Measurements from ENCODE around the gene ZFC3H1. TPM values are rescaled to one million over a fixed set of nuclear protein-coding genes. Genes with fewer than 3 reads are reported as not detected.
A peak's percentile ranks its signal among the peaks of the same experiment; 100 is the strongest.
"Not testable (repeated sequence)": the region's sequence is repeated elsewhere in the genome, so short reads cannot be mapped to it uniquely, and the experiment has no call there.

Gene ZFC3H1
- total RNA-seq, result 13.4 TPM

- ATAC-seq (peak; percentile 87), DNase-seq (ENCODE audit: low spot score) (peak; percentile 96)
Observed at GRCh38 chr12:71663561-71664410, at the start of gene ZFC3H1, which contains the start of gene THAP2. Gene ZFC3H1 (minus strand): TSS chr12:71663848. CDS start chr12:71663610, 238 bp downstream. Gene THAP2 (plus strand): TSS chr12:71664301. CDS start chr12:71664510, 209 bp downstream.

DNA sequence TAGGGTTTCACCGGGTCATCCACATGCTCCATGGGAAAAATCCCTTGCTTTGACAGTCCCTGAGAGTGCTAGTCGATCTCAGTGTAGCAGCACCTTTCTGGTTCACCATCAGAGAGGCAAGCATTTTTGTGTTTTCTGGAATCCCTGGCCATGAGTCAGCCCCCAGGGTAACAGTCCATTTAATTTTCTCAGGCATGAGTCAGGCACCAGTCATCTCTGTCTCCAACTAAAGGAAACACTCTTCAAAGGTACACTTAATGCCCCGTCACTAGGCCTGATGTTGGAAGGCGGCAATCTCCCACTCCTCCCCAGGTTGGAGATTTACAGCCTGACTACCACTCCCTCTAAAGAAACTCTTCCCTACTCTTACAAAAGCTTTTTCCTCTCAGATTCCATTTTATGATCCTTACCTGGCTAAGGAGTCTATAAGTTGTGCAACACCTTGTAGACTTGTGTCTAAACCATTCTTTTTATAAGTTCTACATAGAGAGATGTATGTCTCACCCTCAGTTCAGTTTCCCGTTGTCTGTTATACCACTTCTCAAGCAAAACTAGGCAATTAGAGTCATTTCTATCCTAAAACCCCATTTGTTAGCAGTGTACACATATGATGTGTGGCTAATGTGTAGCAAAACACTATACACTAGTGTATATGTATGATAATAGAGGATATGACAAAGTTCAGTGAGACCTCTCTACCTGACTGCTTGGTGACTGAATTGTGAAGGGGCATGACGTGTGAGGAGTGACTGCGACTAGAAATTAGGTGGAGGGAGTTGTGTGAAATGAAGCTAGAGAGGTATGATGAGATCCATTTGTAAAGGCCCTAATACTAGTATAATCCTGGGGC, 46.9 kb upstream of the ZFC3H1 start:
- ATAC-seq (no peak), DNase-seq (ENCODE audit: low spot score) (no peak)

DNA sequence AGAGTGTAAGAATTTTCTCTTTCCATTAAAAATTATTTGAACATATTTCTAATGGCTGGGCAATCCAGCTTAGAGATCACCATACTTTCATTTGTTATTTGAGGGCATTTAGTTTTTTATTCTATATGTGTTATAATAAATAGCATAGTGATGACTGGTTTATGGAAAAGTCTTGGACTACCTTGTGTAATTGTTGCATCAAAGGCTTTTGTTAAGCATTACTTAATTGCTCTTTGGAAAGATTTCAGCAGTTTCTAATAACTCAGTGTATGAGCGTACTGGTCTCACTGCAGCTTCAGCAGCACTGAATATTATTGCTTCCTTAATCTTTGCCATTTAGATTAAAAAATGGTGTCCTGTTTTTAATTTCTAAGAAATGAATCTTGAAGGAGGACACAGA, 45.0 kb upstream of the ZFC3H1 start:
- DNase-seq (ENCODE audit: low spot score) (no peak), ATAC-seq (no peak)

- no peak for DNase-seq (ENCODE audit: low spot score)
- no peak for ATAC-seq
Observed at GRCh38 chr12:71704920-71705319, 41.3 kb upstream of the ZFC3H1 start.

- ATAC-seq (no peak), DNase-seq (ENCODE audit: low spot score) (no peak)
Observed at GRCh38 chr12:71703206-71703605, 39.6 kb upstream of the ZFC3H1 start.

DNA sequence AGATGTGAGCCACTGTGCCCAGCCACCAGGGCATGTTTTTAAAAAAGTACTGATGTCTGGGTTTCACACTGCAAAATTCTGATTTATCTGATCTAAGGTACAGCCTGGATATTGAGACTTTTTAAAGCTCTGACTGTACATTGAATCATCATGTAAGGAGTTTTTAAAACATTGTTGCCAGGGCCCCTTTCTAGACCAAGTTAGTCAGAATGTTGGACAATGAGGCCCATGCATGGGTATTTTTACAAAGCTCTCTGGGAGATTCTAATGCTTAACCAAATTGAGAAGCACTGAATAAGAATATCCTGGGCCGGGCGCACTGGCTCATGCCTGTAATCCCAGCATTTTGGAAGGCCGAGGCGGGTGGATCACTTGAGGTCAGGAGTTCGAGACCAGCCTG, 38.9 kb upstream of the ZFC3H1 start:
- DNase-seq (ENCODE audit: low spot score), result no peak
- ATAC-seq, result no peak

- ATAC-seq, result peak; percentile 26
- not testable (repeated sequence) for DNase-seq (ENCODE audit: low spot score)
Observed at GRCh38 chr12:71702181-71702580, 38.5 kb upstream of the ZFC3H1 start.

DNA sequence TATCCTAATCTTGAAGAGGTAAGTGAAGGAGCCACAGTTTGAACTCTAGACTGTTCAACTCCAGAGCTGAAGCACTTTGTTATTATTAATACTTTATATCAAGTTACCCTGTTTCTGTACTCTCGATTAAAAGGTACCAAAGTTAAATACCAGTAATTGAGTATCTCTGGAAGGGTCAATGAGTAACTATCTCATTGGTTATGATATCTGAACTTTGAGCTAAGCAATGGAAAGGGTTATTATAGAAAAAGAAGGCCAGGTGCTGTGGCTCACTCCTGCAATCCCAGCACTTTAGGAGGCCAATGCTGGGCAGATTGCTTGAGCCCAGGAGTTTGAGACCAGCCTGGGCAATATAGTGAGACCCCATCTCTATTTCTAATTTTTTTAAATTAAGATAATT, 32.1 kb upstream of the ZFC3H1 start:
- ATAC-seq (peak; percentile 33), DNase-seq (ENCODE audit: low spot score) (no peak)

DNA sequence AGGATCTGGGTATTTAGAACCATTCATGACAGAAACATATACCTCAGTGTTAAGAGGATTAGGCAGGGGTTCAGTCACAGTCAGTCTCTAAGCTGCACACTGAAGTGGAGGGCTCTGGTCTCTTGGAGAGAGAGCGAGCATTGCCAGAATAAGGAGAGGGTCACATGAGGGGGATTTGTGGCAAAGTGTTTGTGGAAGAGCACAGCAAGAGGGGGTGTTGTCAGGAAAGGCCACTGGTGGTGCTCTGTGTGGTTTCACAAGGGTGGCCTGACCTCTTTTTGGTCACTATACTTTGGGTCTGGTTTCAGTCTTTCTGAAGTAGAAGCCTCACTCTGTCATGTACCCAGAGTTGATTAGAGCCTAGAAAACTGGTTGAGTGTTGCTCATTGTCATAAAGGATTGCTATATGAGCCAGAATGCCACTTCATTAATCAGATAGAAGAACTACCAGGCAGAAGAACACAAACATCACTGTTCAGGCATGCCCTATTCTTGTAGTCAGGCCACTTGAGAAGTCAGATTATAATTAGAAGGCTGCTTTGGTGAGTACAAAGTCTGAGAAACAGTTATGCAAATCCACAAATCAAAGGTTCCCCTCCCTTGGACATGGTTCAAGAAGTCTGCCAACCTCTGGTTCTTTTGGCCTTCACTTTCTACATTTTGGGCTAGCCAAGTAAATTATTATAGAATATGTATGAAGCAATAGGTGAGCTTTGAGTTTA, 30.6 kb upstream of the ZFC3H1 start:
- ATAC-seq, result peak; percentile 90
- no peak for DNase-seq (ENCODE audit: low spot score)

- not testable (repeated sequence) for DNase-seq (ENCODE audit: low spot score); ATAC-seq
Observed at GRCh38 chr12:71693651-71694050, 30.0 kb upstream of the ZFC3H1 start.

GRCh38 chr12:71693126-71693525, 29.5 kb upstream of the ZFC3H1 start:
- DNase-seq (ENCODE audit: low spot score), result no peak
- no peak for ATAC-seq

DNA sequence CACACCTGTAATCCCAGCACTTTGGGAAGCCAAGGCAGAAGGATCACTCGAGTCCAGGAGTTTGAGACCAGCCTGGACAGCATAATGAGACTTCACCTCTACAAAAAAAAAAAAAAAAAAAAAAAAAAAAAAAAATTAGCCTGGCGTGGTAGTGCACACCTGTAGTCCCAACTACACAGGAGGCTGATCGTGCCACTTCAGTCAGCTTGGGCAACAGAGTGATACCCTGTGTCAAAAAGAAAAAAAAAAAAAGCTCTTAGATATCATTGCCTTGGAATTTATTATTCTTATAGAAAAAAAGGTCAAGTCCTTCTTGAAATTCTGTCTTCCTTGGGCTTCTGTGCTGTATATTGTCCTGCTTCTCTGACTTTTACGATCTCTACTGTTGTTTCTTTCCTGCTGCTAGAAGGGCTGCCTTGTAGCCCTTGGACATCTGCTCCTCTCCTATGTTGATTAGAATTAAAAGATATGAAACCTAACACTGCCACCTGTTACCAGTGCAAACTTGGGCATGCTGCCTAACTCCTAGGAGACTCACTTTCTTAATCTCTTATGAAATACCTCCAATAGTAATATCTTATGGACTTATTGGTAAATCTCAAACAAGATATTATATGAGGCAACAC, 28.0 kb upstream of the ZFC3H1 start:
- no peak for DNase-seq (ENCODE audit: low spot score)

DNA sequence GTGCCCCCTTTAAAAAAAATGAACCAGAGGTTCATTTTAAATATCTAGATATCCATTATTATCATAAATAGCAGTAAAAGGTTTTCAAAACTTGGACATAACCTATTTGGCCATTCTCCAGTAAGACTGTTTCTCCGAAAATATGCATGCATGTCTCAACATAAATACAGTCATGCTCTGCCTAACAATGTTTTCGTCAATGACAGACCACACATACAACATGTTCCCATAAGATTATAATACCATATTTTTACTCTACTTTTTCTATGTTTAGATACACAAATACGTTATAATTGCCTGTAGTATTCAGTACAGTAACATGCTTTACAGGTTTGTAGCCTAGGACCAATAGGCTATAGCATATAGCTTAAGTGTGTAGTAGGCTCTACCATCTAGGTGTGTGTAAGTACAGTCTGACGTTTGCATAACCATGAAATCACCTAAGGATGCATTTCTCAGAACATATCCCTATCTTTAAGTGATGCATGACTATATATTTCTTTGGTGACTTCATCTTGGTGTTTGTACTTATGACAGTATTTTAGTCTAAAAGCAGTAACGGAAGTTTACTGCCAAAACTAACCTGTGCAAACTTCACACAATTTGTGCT, 25.4 kb upstream of the ZFC3H1 start:
- no peak for ATAC-seq
- DNase-seq (ENCODE audit: low spot score), result no peak

More for the DNA sequence above, 28.0 kb upstream of the ZFC3H1 start:
- no peak for ATAC-seq

GRCh38 chr12:71687172-71687571, 23.5 kb upstream of the ZFC3H1 start:
- DNase-seq (ENCODE audit: low spot score); ATAC-seq: not testable (repeated sequence)

DNA sequence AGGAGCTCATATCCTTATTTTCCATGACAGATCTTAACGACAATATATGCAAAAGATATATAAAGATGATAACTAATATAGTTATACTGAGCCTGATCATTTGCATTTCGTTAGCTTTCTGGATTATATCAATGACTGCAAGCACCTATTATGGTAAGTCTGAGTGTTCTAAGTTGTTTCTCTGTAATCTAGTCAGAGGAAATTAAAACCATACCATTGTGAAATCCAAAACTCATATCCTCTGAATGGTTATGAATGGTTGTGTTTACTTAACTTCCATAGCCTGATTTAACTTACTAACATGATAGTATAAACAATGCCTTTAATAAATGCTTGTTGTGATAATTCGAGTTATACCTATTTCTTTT, 23.0 kb upstream of the ZFC3H1 start:
- ATAC-seq, result no peak
- no peak for DNase-seq (ENCODE audit: low spot score)

DNA sequence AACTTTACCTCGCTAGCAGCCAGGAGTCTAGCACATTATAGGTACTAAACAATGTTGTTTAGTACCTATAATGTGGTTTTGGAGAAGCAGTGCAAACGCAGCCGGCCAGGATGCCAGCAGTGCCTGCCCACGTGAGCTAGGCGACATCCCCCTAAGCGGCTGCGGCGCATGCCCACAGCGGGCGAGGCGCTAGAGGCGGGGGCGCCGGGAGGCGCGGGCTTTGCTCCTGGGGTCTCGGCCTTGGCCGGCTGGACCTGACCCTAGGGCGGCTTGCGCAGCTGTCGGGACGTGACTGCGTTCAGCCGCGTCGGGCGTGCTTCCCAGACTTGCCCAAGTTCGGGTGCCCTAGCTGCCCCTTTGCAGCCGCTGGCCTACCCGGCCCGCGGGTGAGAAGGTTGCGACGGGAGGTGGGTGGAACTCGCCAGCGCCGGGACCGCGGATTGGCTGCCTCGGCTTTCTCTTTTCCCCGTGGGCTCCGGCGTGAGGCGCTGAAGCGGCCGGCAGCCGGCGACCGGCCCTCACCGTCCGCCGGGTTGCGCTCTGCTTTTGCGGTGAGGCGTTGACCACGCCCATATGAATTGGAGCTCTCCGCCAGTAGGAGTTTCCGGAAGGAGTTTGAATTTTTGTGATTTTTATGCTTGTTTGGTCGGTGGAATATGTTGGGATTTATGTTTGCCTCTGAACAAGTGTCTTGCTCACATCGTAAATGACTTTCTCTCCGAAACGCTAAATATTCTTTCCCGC, 22.4 kb upstream of the ZFC3H1 start, which contains the start of gene TMEM19:
Gene TMEM19 (plus strand): TSS at position 169 of the 744 bp plus-strand sequence. CDS start 599 bp downstream, outside the sequence.
- ATAC-seq (peak; percentile 94), DNase-seq (ENCODE audit: low spot score) (peak; percentile 97)

DNA sequence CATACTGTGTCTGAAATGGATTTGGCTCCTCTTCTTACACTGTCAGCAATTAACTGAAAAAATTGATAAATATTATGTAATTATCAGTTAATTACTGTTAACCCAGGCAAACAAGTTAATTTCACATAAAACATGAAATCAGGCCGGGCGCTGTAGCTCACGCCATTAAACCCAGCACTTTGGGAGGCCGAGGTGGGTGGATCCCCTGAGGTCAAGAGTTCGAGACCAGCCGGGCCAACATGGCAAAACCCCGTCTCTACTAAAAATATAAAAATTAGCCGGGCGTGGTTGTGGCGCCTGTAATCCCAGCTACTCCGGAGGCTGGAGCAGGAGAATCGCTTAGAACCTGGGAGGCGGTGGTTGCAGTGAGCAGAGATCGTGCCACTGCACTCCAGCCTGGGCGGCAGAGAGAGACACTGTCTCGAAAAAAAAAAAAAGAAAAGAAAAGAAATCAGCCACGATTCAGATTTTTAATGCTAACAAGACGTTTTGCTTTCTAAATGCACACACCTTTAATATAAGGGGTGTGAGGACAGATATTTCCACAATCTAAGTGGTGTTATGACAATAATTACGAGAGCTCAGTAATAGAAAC, 21.8 kb upstream of the ZFC3H1 start:
- DNase-seq (ENCODE audit: low spot score) (no peak), ATAC-seq (peak; percentile 2)

DNA sequence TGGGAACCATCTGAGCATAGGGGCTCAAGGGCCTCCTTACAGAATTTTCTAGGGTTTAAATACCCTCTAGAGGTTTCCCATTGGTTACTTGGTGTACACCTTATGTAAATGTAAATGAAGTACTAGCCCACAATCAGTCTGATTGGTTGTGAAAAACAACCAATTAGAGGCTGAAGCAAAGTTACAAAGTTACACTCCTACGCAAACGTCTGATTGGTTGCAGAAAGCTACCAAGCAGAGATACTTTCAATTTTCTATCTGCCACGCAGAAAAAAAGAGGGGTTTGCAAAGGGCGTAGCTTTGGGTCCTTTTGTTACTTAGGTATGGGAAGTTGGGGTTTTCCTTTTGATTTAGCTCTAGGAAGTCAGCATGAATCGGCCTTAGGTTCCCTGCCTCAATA, 20.4 kb upstream of the ZFC3H1 start:
- ATAC-seq, result no peak
- DNase-seq (ENCODE audit: low spot score), result no peak

DNA sequence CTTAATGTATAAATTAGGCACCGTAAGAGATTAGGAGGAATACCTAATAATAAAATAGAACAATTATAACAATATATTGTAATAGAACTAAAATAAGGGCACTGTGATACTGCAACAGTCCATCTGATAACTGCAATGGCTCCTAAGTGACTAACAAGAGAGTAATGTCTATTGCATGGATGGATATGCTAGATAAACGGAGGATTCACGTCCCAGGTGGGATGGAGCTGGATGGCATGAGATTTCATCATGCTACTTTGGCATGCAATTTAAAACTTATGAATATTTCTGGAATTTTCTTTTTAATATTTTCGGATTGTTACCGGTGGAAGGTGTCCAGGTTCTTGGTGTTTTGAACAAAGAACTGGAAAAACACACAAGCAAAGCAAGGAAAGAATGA, 20.0 kb upstream of the ZFC3H1 start:
- ATAC-seq (no peak), DNase-seq (ENCODE audit: low spot score) (no peak)
